ENCODE measurements around the gene ANO1.

The ANO1 gene

GRCh38 chr11:70099578-70100279 lies 21.6 kb downstream of the ANO1 start:
- DNase-seq: no peak

GRCh38 chr11:70100280-70100603 lies 22.1 kb downstream of the ANO1 start:
- no peak for DNase-seq

GRCh38 chr11:70100791-70101190 lies 22.7 kb downstream of the ANO1 start:
- no peak for DNase-seq

GRCh38 chr11:70103256-70103975 lies 25.3 kb downstream of the ANO1 start:
- no peak for DNase-seq

GRCh38 chr11:70104419-70104818 lies 26.3 kb downstream of the ANO1 start:
- DNase-seq: no peak

GRCh38 chr11:70104961-70105360 lies 26.8 kb downstream of the ANO1 start:
- DNase-seq: no peak

- DNase-seq: no peak
Measured at GRCh38 chr11:70105369-70105754, 27.2 kb downstream of the ANO1 start.

GRCh38 chr11:70105755-70106571 lies 27.8 kb downstream of the ANO1 start:
- no peak for DNase-seq

- DNase-seq: no peak
Measured at GRCh38 chr11:70106757-70107156, 28.6 kb downstream of the ANO1 start.

GRCh38 chr11:70107191-70107590 lies 29.1 kb downstream of the ANO1 start:
- DNase-seq: no peak

GRCh38 chr11:70107756-70108155 lies 29.6 kb downstream of the ANO1 start:
- DNase-seq: no peak

GRCh38 chr11:70108250-70108649 lies 30.1 kb downstream of the ANO1 start:
- no peak for DNase-seq

GRCh38 chr11:70109006-70109405 lies 30.9 kb downstream of the ANO1 start:
- DNase-seq: no peak

GRCh38 chr11:70109903-70110302 lies 31.8 kb downstream of the ANO1 start:
- DNase-seq: no peak

GRCh38 chr11:70110538-70111055 lies 32.5 kb downstream of the ANO1 start:
- DNase-seq: no peak

GRCh38 chr11:70111269-70112016 lies 33.3 kb downstream of the ANO1 start:
- DNase-seq: no peak

GRCh38 chr11:70112017-70112434 lies 33.9 kb downstream of the ANO1 start:
- no peak for DNase-seq

GRCh38 chr11:70113801-70114200 lies 35.7 kb downstream of the ANO1 start:
- no peak for DNase-seq

- DNase-seq: no peak
Measured at GRCh38 chr11:70115778-70116177, 37.7 kb downstream of the ANO1 start.

- no peak for DNase-seq
Measured at GRCh38 chr11:70116386-70117065, 38.4 kb downstream of the ANO1 start.

- no peak for DNase-seq
Measured at GRCh38 chr11:70117567-70118145, 39.5 kb downstream of the ANO1 start.

GRCh38 chr11:70118642-70119041 lies 40.5 kb downstream of the ANO1 start:
- DNase-seq: no peak
